CD4-positive, alpha-beta T cell treated with Interleukin-10 for 1 hour (primary cell): ENCODE data around the gene NT5DC3.

Experiments used
- DNase-seq: peaks from one replicate; pipeline ENCODE4 v3.0.0-alpha.2; 2020

NT5DC3 gene

GRCh38 chr12:103742349-103742932 lies 98.6 kb downstream of the NT5DC3 start:
- DNase-seq, result no peak

- no peak for DNase-seq
Measured at GRCh38 chr12:103737881-103738280, 103.2 kb downstream of the NT5DC3 start.

GRCh38 chr12:103736572-103736971 lies 104.5 kb downstream of the NT5DC3 start:
- no peak for DNase-seq

GRCh38 chr12:103735291-103735690 lies 105.7 kb downstream of the NT5DC3 start:
- DNase-seq, result no peak

- DNase-seq, result no peak
Measured at GRCh38 chr12:103734863-103735262, 106.2 kb downstream of the NT5DC3 start.

- DNase-seq, result no peak
Measured at GRCh38 chr12:103731539-103731938, 109.5 kb downstream of the NT5DC3 start.

GRCh38 chr12:103729499-103729898 lies 111.5 kb downstream of the NT5DC3 start:
- no peak for DNase-seq

GRCh38 chr12:103728323-103728722 lies 112.7 kb downstream of the NT5DC3 start:
- no peak for DNase-seq

GRCh38 chr12:103727638-103728037 lies 113.4 kb downstream of the NT5DC3 start:
- DNase-seq, result no peak

- no peak for DNase-seq
Measured at GRCh38 chr12:103725398-103725797, 115.6 kb downstream of the NT5DC3 start.
